Spinal cord (tissue), 10 donors: ENCODE measurements around the gene ERC2. TPM values are rescaled to one million over a fixed set of nuclear protein-coding genes. Genes with fewer than 3 reads are reported as not detected.
A peak's percentile ranks its signal among the peaks of the same experiment; 100 is the strongest.

Experiments
- DNase-seq, 6 donors: peaks; one replicate each; pipeline versions ENCODE4 v3.0.0 to v3.0.0-alpha.2; 2013 to 2015; ENCODE audit warnings: low spot score in 6 of 6, low read depth in 4 of 6
- H3K27ac ChIP-seq: one replicate; pipeline ENCODE4 v1.5.1; 2013; ENCODE audit warnings: low read depth, low read length, control low read depth
- H3K27me3 ChIP-seq: one replicate; pipeline ENCODE4 v1.6.1; 2013; ENCODE audit warnings: low read length; ENCODE audit not compliant: control insufficient read depth, insufficient read depth
- H3K36me3 ChIP-seq: one replicate; pipeline ENCODE4 v1.6.1; 2013; ENCODE audit warnings: low read length; ENCODE audit not compliant: control insufficient read depth, insufficient read depth
- H3K4me1 ChIP-seq: one replicate; pipeline ENCODE4 v1.6.1; 2013; ENCODE audit warnings: low read length; ENCODE audit not compliant: control insufficient read depth, insufficient read depth
- H3K4me3 ChIP-seq: one replicate; pipeline ENCODE4 v1.5.1; 2013; ENCODE audit warnings: low read depth, low read length, control low read depth
- H3K9me3 ChIP-seq: one replicate; pipeline ENCODE4 v1.6.1; 2013; ENCODE audit warnings: low read length; ENCODE audit not compliant: control insufficient read depth, insufficient read depth
- WGBS: methylation state at CpG from one replicate; pipeline ENCODE4 v1.1.5; 2013; ENCODE audit warnings: missing lambda C conversion rate; ENCODE audit not compliant: insufficient coverage; 5-methylcytosine and 5-hydroxymethylcytosine counted together
- polyA plus RNA-seq, 2 donors: library from polyadenylated mRNA; unstranded; fragments of 120-200 nt; gene quantifications; one replicate each; pipeline ENCODE4 v1.2.1, GENCODE V29; 2013; ENCODE audit not compliant: insufficient read length in 2 of 2
- total RNA-seq, 2 donors: library from RNA; depleted of rRNA in 1 of 2; stranded (reverse); fragments of 120-200 nt in 1 of 2; fragments of >200 nt in 1 of 2; gene quantifications; one replicate each; pipeline versions ENCODE4 v1.2.3 to v1.2.4, GENCODE V29; 2013 to 2014
- donor health status: healthy.

ERC2 gene
- total and polyA plus RNA-seq, 4 donors, result 24.0 to 51.3 (median 29.7) TPM

DNA sequence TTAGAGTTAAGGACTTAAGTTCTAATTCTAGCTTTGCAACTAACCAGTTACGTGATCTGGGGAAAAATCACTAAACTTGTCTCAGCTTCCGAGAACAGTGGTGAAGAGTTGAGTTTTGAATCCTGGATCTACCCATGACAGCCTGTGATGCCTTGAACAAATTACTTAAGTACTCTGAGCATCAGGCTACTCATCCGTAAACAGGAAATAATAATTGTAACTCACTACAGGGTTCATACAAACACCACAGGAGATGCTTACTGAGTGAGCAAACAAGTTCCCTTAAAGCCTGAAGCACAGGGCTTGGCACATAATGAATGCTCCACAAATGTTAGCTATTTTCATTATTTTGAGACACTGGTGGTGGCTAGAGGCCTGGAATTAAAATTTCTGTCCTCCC lies 158.8 kb downstream of the ERC2 start:
- Histone ChIP-seq H3K36me3 (no peaks in the 10 kb centered on the region), H3K4me1 (no peaks in the 10 kb centered on the region), H3K9me3 (no peaks in the 10 kb centered on the region), H3K27ac (no peak overlapping the region), H3K27me3 (no peaks in the 10 kb centered on the region), H3K4me3 (no peak overlapping the region)
- no peak for DNase-seq
- WGBS, result 67% methylated on average over 1 of the region's 3 CpGs

DNA sequence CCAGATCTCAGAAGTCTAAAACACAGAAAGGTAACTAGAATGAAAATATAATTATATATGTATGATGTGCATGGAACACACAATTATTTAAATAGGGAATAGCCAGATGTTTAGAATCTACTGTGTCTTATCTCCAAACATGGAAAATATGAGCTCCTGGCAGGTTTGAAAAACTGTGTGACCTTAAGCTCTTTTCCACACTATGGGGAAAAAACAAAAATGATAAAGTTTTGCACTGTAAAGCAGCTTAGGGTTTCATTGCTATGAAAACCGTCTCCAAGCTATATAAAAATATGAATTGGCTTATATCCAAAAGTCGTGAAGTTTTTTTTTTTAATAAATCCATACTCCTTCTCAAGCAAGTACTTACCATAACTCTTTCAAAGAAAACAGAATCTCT lies 159.8 kb downstream of the ERC2 start:
- no peak for DNase-seq
- Histone ChIP-seq H3K36me3 (no peaks in the 10 kb centered on the region), H3K27me3 (no peaks in the 10 kb centered on the region), H3K4me1 (no peaks in the 10 kb centered on the region), H3K9me3 (no peaks in the 10 kb centered on the region), H3K27ac (no peak overlapping the region), H3K4me3 (no peak overlapping the region)
- WGBS, result no CpG with 5 or more reads among the region's 2 CpGs

DNA sequence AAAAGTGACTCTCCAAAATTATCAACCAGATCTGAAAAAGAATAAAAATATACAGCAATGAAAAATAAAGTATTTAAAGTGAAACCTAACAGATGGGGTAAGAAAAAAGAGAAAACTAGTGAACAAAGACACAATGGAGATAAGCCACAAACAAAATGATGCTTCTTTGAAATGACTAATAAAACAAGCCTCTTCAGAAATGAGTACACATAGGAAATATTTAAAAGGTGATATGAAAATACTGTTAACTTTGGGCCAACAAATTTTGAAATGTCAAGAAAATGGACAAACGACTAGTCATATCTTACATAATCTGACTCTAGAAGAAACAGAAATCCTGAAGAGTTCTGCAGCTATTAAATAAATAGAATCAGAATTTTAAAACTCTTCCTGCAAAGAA lies 164.2 kb downstream of the ERC2 start:
- WGBS, result no CpG with 5 or more reads among the region's 1 CpG

DNA sequence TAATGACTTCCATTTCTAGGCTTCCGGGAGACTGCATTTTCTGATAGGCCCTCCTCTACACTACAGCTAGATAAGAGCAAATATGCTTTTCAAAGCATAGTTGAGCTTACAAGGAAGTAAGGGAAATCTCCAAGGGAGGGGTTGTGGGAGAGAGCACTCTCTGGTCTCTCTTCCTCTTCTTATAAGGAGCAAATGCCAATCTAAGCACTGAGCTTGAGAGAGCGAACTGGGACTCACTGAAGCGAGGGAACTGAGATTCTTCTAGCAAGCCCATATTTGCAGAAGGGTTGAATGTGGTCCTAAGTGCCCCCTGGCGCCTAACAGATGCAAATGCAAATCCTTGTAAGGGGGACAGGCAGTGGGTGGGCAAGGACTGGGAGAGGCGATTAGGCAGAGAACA lies 164.8 kb downstream of the ERC2 start:
- DNase-seq, result peak; percentile 22 to 87 (median 34)
- Histone ChIP-seq H3K4me1 (no peaks in the 10 kb centered on the region), H3K27ac (no peak overlapping the region), H3K4me3 (no peak overlapping the region), H3K9me3 (no peaks in the 10 kb centered on the region), H3K36me3 (no peaks in the 10 kb centered on the region), H3K27me3 (no peaks in the 10 kb centered on the region)
- 13% methylated on average over 3 of the region's 5 CpGs for WGBS

More for the DNA sequence above, 164.2 kb downstream of the ERC2 start:
- Histone ChIP-seq H3K9me3 (no peaks in the 10 kb centered on the region), H3K4me1 (no peaks in the 10 kb centered on the region), H3K36me3 (no peaks in the 10 kb centered on the region), H3K27me3 (no peaks in the 10 kb centered on the region), H3K27ac (no peak overlapping the region), H3K4me3 (no peak overlapping the region)
- DNase-seq, result no peak

DNA sequence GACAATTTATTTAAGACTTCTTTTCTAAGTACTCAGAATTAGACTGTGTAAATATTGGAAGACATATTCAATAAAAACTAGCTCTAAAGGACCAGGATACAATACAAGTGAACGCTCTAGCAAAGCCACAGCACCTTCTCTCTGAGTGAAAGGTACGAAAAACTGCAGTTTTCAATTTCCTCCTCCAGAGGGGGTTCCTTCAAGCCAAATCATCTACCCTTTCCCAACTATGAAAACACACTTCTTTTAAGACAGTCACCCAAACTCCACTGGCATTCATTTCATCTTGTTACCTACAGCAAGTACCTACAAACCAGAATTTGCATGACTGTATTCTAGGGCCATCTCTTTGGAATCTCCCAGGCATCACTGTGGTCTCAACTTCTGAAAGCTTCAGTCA lies 165.8 kb downstream of the ERC2 start:
- Histone ChIP-seq H3K9me3 (peaks cover 2% of the 10 kb centered on the region), H3K4me1 (no peaks in the 10 kb centered on the region), H3K36me3 (no peaks in the 10 kb centered on the region), H3K27ac (no peak overlapping the region), H3K27me3 (no peaks in the 10 kb centered on the region), H3K4me3 (no peak overlapping the region)
- WGBS, result 87% methylated on average over 2 of the region's 2 CpGs
- peak in 1 of 6 donors; percentile 20 for DNase-seq

DNA sequence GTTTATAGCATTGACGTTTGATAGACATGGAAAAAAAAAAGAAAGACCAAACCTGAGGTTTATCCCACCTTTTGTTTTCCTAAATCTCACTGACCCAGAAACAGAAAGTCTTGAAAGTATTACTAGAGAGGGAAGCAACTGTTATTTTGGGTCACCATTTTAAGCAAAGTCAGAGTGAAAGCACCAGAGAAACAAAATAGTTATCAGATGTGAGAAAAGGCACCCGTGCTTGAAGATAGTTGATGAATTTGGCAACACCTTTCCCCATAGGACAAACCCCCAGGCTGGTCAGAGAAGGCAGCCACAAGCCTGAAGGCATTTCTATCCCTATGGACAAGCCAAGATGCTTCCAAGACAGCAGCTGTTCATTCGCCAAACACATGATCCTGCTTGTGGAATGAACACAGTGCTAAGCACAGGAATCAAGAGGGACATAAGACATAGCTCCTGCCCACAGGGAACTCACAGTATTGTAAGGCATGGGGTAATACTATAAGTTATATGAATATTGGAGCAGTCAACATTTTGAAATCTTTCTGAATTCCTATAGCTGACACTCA lies 170.9 kb downstream of the ERC2 start:
- WGBS, result 80% methylated on average over 2 of the region's 3 CpGs
- DNase-seq, result no peak
- H3K27me3 ChIP-seq, result no peaks in the 10 kb centered on the region
- H3K27ac ChIP-seq, result no peak overlapping the region
- H3K4me1 ChIP-seq, result no peaks in the 10 kb centered on the region
- H3K36me3 ChIP-seq, result no peaks in the 10 kb centered on the region
- H3K9me3 ChIP-seq, result peaks cover 2% of the 10 kb centered on the region
- no peak overlapping the region for H3K4me3 ChIP-seq

DNA sequence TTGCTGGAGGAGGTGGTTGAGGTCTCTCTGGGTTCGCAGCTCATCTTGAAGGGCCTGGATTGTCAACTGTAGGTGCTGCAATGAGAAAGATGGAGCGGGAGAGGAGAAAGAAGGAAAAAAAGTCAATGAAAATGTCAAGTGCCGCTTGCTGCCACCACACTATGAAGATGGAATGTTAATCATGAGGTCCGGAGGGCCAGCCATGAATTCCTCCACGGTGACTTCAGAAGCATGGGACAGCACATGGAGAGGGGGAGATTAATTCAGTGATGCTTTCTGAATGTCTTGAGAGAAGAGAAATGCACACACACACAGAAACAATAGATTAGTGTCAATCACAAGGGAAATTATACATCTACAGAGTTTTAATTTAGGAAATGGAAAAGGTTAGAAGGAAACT lies 171.9 kb downstream of the ERC2 start:
- peaks cover 2% of the 10 kb centered on the region for H3K9me3 ChIP-seq
- H3K27me3 ChIP-seq, result no peaks in the 10 kb centered on the region
- no peaks in the 10 kb centered on the region for H3K36me3 ChIP-seq
- H3K4me1 ChIP-seq, result no peaks in the 10 kb centered on the region
- DNase-seq, result no peak
- 79% methylated on average over 3 of the region's 5 CpGs for WGBS
- no peak overlapping the region for H3K27ac ChIP-seq
- no peak overlapping the region for H3K4me3 ChIP-seq

DNA sequence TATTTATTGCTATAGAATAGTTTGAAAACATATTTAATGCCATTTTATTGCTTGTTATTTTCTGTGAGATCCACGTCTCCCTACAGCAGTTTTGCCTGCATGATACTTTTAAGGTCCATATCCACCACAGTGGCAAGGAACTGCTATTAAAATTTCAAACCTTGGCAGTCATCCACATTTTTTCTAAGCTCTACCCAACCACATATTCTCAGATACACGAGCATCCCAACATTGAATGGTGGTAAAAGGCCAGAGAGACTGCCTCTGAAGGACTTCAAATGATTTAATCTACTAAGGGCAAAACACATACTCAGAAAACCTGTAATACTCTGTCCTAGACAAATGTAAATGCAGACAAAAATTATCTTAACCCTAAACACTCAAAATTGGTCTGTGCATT lies 173.1 kb downstream of the ERC2 start:
- H3K27ac ChIP-seq, result no peak overlapping the region
- peaks cover 2% of the 10 kb centered on the region for H3K9me3 ChIP-seq
- H3K27me3 ChIP-seq, result no peaks in the 10 kb centered on the region
- peak in 1 of 6 donors; percentile 33 for DNase-seq
- H3K4me1 ChIP-seq, result no peaks in the 10 kb centered on the region
- H3K36me3 ChIP-seq, result no peaks in the 10 kb centered on the region
- no peak overlapping the region for H3K4me3 ChIP-seq
- no CpG with 5 or more reads among the region's 2 CpGs for WGBS

DNA sequence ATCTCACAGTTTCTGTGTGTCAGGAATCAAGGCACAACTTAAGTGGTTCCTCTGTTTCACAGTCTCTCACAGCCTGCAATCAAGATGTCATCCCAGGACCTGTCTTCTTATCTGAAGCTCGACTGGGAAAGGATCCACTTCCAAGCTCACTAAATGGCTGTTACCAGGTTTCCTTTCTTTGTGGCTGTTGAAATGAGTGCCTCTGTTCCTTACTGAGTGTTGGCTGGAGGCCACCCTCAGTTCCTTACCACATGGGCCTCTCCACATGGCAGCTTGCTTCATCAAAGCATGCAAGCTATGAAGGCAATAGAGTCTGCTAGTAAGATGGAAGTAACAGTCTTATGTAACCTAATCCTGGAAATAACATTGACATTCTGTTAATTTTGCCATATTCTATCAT lies 174.0 kb downstream of the ERC2 start:
- 86% methylated on average over 1 of the region's 1 CpG for WGBS
- no peak overlapping the region for H3K4me3 ChIP-seq

DNA sequence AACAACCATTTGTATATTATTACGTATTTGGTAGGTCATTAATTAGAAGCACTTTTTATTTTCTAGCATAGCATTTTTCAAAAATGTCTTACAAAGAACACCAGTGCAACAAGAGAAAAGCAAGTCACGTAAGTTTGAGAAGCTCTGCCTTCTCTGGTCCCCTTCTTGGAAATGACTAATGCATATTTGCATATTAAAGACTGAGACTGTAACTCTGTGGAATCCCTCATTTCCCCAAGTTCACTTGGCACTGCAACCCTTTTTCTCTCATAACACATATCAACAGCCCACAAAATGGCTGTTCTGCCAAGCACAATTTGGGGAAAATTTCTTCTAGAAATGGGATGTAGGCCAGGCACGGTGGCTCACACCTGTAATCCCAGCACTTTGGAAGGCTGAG lies 176.3 kb downstream of the ERC2 start:
- no peaks in the 10 kb centered on the region for H3K9me3 ChIP-seq
- H3K4me1 ChIP-seq, result no peaks in the 10 kb centered on the region
- no peak for DNase-seq
- WGBS, result no CpG with 5 or more reads among the region's 3 CpGs
- H3K27ac ChIP-seq, result no peak overlapping the region
- no peaks in the 10 kb centered on the region for H3K27me3 ChIP-seq
- H3K36me3 ChIP-seq, result no peaks in the 10 kb centered on the region
- H3K4me3 ChIP-seq, result no peak overlapping the region

More for the DNA sequence above, 174.0 kb downstream of the ERC2 start:
- peaks cover 2% of the 10 kb centered on the region for H3K9me3 ChIP-seq
- no peaks in the 10 kb centered on the region for H3K36me3 ChIP-seq
- H3K27ac ChIP-seq, result no peak overlapping the region
- no peaks in the 10 kb centered on the region for H3K27me3 ChIP-seq
- peak in 1 of 6 donors; percentile 56 for DNase-seq
- no peaks in the 10 kb centered on the region for H3K4me1 ChIP-seq
